Panc1 (cell line): ENCODE results near the gene KTN1.

Experiments used
- CTCF ChIP-seq: fragments of 450-650 bp; IDR thresholded peaks from 2 replicates; pipeline ENCODE4 v1.5.1; 2017; ENCODE audit warnings: mild to moderate bottlenecking
- POLR2AphosphoS5 ChIP-seq: IDR thresholded peaks from 2 replicates; pipeline ENCODE4 v1.6.1; 2012; ENCODE audit warnings: mild to moderate bottlenecking, low read depth, low read length, moderate library complexity
- TCF7L2 ChIP-seq: IDR thresholded peaks from 2 replicates; pipeline ENCODE4 v1.6.1; 2011; ENCODE audit warnings: mild to moderate bottlenecking, low read depth, low read length, inconsistent platforms

GRCh38 chr14:55654243-55654642 is 74.2 kb downstream of the KTN1 start:
- no peak for TF ChIP-seq CTCF
- TF ChIP-seq TCF7L2: no peak
- TF ChIP-seq POLR2AphosphoS5: no peak
